Measurements from ENCODE around the gene PDILT. TPM values are rescaled to one million over a fixed set of nuclear protein-coding genes. Genes with fewer than 3 reads are reported as not detected.

The PDILT gene
- total RNA-seq, 1 donor from 2014 or later: not detected

- H3K4me3 Mint-ChIP-seq (ENCODE audit: low read depth): no peak overlapping the region
- peaks cover 8% of the 10 kb centered on the region for H3K4me1 Mint-ChIP-seq (ENCODE audit: low read depth)
- no peaks in the 10 kb centered on the region for H3K9me3 Mint-ChIP-seq (ENCODE audit: low read depth)
- no peak overlapping the region for H3K27ac Mint-ChIP-seq
- peaks cover 6% of the 10 kb centered on the region for H3K27me3 Mint-ChIP-seq
- no peaks in the 10 kb centered on the region for H3K36me3 Mint-ChIP-seq (ENCODE audit: insufficient read depth)
- TF ChIP-seq CTCF (IDR thresholded peaks at IDR 0.05; ENCODE audit: unreplicated experiment): no peak
- no peak for DNase-seq (ENCODE audit: low spot score, unreplicated experiment)
These were observed 54.9 kb downstream of the PDILT start for GRCh38 chr16:20349615-20350014.

- TF ChIP-seq CTCF (IDR thresholded peaks at IDR 0.05; ENCODE audit: unreplicated experiment): no peak
- Mint-ChIP-seq H3K4me1 (ENCODE audit: low read depth) (peaks cover 8% of the 10 kb centered on the region), H3K4me3 (ENCODE audit: low read depth) (no peak overlapping the region), H3K36me3 (ENCODE audit: insufficient read depth) (no peaks in the 10 kb centered on the region), H3K9me3 (ENCODE audit: low read depth) (no peaks in the 10 kb centered on the region), H3K27ac (no peak overlapping the region), H3K27me3 (peaks cover 6% of the 10 kb centered on the region)
- no peak for DNase-seq (ENCODE audit: low spot score, unreplicated experiment)
These were observed 56.0 kb downstream of the PDILT start for GRCh38 chr16:20348365-20349185.

GRCh38 chr16:20347666-20348364 is 56.7 kb downstream of the PDILT start:
- H3K27ac Mint-ChIP-seq: no peak overlapping the region
- no peak overlapping the region for H3K4me3 Mint-ChIP-seq (ENCODE audit: low read depth)
- no peaks in the 10 kb centered on the region for H3K36me3 Mint-ChIP-seq (ENCODE audit: insufficient read depth)
- DNase-seq (ENCODE audit: low spot score, unreplicated experiment): no peak
- H3K9me3 Mint-ChIP-seq (ENCODE audit: low read depth): no peaks in the 10 kb centered on the region
- peaks cover 6% of the 10 kb centered on the region for H3K27me3 Mint-ChIP-seq
- TF ChIP-seq CTCF (IDR thresholded peaks at IDR 0.05; ENCODE audit: unreplicated experiment): no peak
- H3K4me1 Mint-ChIP-seq (ENCODE audit: low read depth): peaks cover 2% of the 10 kb centered on the region

- Mint-ChIP-seq H3K36me3 (ENCODE audit: insufficient read depth) (no peaks in the 10 kb centered on the region), H3K27ac (no peak overlapping the region), H3K9me3 (ENCODE audit: low read depth) (no peaks in the 10 kb centered on the region), H3K27me3 (peaks cover 3% of the 10 kb centered on the region), H3K4me1 (ENCODE audit: low read depth) (no peaks in the 10 kb centered on the region), H3K4me3 (ENCODE audit: low read depth) (no peak overlapping the region)
- no peak for TF ChIP-seq CTCF (IDR thresholded peaks at IDR 0.05; ENCODE audit: unreplicated experiment)
- no peak for DNase-seq (ENCODE audit: low spot score, unreplicated experiment)
These were observed 59.9 kb downstream of the PDILT start for GRCh38 chr16:20344611-20345010.

GRCh38 chr16:20339744-20340143 is 64.8 kb downstream of the PDILT start:
- no peak overlapping the region for H3K4me3 Mint-ChIP-seq (ENCODE audit: low read depth)
- no peak for TF ChIP-seq CTCF (IDR thresholded peaks at IDR 0.05; ENCODE audit: unreplicated experiment)
- H3K36me3 Mint-ChIP-seq (ENCODE audit: insufficient read depth): no peaks in the 10 kb centered on the region

More at GRCh38 chr16:20339744-20340143, 64.8 kb downstream of the PDILT start:
- no peak for DNase-seq (ENCODE audit: low spot score, unreplicated experiment)
- Mint-ChIP-seq H3K4me1 (ENCODE audit: low read depth) (peaks cover 6% of the 10 kb centered on the region), H3K27me3 (peaks cover 3% of the 10 kb centered on the region), H3K9me3 (ENCODE audit: low read depth) (no peaks in the 10 kb centered on the region), H3K27ac (no peak overlapping the region)
